Left colon (tissue), 2 donors: ENCODE data around the gene VOPP1. TPM values are rescaled to one million over a fixed set of nuclear protein-coding genes. Genes with fewer than 3 reads are reported as not detected.
A peak's percentile ranks its signal among the peaks of the same experiment; 100 is the strongest.

ENCODE experiments used
- ATAC-seq: fragments of 200-7000 bp; cut with Tn5 transposase; one replicate; pipeline ENCODE4 v1.9.1; 2020; ENCODE audit warnings: mild to moderate bottlenecking, moderate library complexity
- DNase-seq, 2 donors: peaks; one replicate each; pipeline ENCODE4 v3.0.0-alpha.2; 2020
- intact Hi-C, 2 donors: fragments of 100-400 bp; cut with DNase I in 1 of 2; cut with micrococcal nuclease in 1 of 2; formaldehyde crosslinking; loops; one replicate each; pipeline versions ENCODE4 v1.11.2 to v1.14.0; 2022; cut with DNase I, micrococcal nuclease
- total RNA-seq, 2 donors: library from RNA; stranded (reverse); fragmentation: NEBNext Ultra II Directional; extraction: Animal tissue kit (Norgen Biotek cat#: 25700); gene quantifications; one replicate each; pipeline ENCODE4 v1.2.1, GENCODE V29; 2021
- donor health status: DM: no; HTN: no; CAD: no.
- donor health status: DM: yes; HTN: yes; CAD: no.

VOPP1 gene
- total RNA-seq, 2 donors from 2014 or later: 78.6 to 85.5 TPM

DNA sequence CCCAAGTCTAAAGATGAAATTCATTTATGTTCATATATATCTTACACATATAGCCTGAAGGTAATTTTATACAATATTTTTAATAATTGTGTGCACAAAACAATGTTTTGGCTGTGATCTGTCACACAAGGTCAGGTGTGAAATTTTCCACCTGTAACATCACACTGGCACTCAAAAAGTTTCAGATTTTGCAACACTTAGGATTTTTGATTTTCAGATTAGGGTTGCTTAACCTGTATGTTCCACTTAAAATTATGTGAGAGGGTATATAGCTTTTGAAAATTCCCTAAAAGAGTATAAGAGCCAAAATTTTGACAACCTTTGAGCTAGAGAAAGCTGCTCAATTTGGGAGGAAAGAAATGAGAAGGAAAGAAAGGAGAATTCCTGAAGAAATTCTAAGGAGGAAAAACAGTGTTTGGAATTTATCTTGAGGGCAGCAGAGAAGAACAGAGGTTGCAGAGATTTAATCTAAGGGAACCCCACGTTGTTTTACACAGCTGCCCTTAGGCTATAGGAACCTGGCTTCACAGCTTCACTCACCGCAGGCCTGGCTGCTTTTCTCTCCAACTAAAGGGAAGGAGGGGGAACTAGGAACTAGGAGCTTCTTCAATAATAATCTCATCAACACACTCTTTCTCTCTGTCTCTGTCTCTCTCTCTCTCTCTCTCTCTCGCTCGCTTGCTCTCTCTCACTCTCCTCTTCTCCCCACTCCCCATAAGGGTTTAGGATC, 8.5 kb downstream of the VOPP1 start:
- intact Hi-C loops: no loop called here
- ATAC-seq (no peak), DNase-seq (no peak)

DNA sequence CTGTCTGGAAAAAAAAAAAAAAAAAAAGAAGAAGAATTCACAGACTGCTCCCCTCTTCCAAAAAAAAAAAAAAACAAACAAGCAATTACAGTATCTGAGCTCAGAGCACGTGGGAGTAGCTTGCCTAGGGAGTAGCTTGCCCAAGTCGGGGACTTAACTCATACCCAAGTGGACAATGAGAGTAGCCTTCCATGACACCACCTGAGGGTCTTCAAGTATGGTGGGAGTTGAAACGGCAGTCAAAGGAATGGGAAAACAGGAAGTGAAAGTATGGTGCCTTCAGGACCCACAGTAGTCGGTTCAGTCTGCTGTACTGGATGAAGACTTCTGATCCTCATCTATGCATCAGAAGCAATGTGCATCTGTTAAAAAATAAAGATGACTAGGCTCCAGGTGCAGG, 10.6 kb downstream of the VOPP1 start:
- ATAC-seq: no peak
- intact Hi-C loops: no loop called here
- DNase-seq: no peak

DNA sequence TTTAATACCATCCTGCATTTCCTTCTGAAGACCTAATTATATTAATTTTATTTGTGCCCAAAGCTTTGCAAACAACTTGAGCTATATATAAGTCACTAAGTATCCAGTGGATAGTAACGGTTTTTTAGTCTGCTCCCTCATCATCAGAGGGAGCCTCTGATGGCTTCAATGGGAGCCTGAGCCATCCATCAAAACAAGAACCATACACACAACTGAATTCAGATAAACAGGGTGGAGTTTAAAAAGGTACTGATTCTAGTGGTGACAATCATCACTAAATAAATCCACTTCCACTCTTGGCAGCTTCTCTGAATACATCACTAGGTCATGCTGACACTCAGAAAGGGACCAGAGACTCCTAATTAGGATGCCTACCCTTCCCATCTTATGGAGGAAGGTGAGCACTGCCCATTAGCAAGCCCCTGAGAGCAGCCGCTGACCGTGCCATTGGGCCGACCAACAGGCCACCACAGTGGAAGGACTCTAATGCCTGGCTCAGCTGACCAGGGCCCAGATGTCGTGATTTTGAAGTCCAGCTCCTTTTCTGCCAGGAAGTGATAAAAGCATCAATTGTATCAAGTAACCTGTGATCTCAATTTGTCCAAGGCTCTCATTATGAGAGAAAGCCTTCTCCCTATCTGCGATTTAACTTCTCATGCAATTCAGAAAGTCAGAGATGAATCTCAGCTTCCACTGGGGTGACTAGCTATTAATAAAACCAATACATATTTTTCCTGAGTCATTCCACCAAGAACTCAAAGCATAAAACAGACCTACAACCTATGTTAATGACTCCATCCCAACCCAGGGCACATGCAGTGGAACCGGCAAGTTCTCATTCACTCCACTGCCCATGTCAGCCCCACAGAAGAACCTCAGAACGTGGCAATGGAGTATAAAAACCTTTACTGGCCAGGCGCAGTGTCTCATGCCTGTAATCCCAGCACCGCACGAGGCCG, 13.1 kb downstream of the VOPP1 start:
- DNase-seq (no peak), ATAC-seq (no peak)
- intact Hi-C loops: no loop called here

GRCh38 chr7:55557666-55558188, 14.6 kb downstream of the VOPP1 start:
- intact Hi-C loops: no loop called here
- peak in 1 of 2 donors; percentile 15 for DNase-seq
- ATAC-seq: no peak

DNA sequence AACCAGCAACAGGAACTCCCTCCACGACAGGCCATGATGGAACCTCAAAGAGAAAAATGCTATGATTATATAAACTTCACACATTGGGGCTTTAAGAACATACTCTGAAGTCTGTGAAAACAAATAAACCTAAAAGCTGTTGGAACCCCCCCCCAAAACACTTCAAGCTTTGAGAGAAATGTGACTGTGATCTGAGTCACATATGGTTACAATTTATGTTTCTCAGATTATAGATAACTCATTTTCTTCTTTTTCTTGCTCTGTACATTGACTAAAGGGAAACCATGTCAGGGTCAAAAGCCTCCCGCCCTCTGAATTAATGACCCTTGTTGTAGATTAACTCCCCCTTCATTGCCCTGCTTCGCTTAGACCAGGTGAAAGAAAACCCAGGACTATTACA, 15.8 kb downstream of the VOPP1 start:
- DNase-seq (no peak), ATAC-seq (no peak)
- intact Hi-C loops: no loop called here

GRCh38 chr7:55556031-55556430, 16.3 kb downstream of the VOPP1 start:
- intact Hi-C loops: no loop called here
- ATAC-seq (no peak), DNase-seq (no peak)

DNA sequence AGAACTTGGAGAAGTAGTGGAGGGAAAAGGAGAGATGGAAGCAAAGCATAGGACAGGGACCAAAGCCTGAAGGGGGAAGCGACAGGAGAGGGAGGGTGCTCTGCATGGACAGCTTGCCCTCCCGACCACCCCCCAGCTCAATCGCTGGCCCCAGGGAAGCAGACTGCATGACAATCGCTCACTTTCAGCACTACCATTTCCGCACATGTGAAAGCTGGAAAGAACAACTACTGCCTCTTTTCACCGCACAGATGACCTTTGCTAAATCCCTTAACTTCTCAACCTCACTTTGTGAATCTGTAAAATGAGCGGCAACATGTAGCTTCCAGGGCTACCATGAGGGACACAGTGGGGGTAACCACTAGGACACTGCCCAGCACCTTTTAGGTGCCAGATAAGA, 17.1 kb downstream of the VOPP1 start:
- ATAC-seq (no peak), DNase-seq (no peak)
- intact Hi-C loops: no loop called here

- no peak for DNase-seq
- intact Hi-C loops: no loop called here
- no peak for ATAC-seq
Observed at GRCh38 chr7:55554038-55554437, 18.3 kb downstream of the VOPP1 start.

GRCh38 chr7:55553024-55553345, 19.3 kb downstream of the VOPP1 start:
- DNase-seq (no peak), ATAC-seq (no peak)
- intact Hi-C loops: no loop called here

GRCh38 chr7:55552320-55553023, 19.8 kb downstream of the VOPP1 start:
- intact Hi-C loops: no loop called here
- DNase-seq (peak in 1 of 2 donors; percentile 74), ATAC-seq (peak; percentile 78)

GRCh38 chr7:55550841-55551537, 21.3 kb downstream of the VOPP1 start:
- no peak for DNase-seq
- intact Hi-C loops: no loop called here
- ATAC-seq: peak; percentile 33

GRCh38 chr7:55550010-55550663, 22.2 kb downstream of the VOPP1 start:
- DNase-seq (peak; percentile 85 to 89), ATAC-seq (peak; percentile 77)
- intact Hi-C loops: no loop called here

DNA sequence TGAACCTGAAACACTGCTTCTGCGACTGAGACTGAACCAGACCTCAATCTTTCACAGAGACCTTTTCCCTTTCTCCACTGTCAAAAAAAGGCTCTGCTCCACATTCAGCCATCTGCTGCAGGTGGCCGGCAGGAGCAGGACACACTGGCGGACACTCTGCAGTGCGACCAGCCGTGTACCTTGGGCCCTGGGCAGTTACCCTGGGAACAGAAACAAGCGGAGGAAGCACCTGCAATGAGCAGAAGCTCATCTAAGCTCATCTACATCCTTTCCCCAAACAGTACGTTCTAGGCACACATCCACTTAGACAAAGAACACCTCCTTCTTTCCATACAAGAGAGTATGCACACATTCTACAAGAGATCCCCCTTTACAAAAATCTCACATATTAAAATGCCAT, 22.8 kb downstream of the VOPP1 start:
- intact Hi-C loops: no loop called here
- DNase-seq: no peak
- no peak for ATAC-seq

GRCh38 chr7:55548295-55548731, 24.0 kb downstream of the VOPP1 start:
- ATAC-seq: no peak
- no peak for DNase-seq
- intact Hi-C loops: no loop called here

DNA sequence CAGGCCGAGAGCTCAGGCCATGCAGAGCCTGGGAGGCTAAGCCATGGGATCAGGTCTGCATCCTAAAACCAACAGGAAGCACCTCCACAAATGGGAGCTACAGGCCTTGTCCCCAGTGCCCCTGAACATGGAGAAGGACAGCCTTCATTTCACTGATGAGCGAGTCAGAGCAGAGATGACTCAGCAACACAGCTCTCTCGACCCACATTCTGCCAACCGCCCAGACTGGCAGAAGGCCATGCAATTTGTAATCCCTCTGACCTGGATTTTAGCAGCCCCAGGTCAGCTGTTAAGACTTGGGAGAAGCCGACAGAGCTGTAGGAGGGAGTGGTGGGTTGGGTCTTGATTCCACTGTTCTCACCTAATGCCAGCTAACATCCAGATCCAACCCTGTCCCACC, 25.5 kb downstream of the VOPP1 start:
- peak; percentile 49 for ATAC-seq
- DNase-seq: peak in 1 of 2 donors; percentile 65
- intact Hi-C loops: no loop called here

DNA sequence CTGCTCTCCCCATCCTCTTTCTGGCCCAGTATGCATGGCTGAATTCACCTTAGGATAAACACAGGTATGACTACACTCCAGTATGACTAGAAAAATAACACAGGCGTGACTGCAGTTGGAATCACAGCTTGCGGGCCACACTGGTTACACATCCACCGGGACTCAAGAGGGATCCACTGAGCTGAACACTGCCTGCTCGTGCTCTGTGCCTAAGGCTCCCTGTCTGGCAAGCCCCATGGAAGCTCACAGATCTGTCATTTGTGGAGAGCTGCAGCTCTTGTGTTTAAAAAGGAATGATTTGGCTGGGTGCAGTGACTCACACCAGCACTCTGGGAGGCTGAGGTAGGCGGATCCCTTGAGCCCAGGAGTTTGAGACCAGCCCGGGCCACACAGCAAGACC, 26.8 kb downstream of the VOPP1 start:
- intact Hi-C loops: no loop called here
- DNase-seq (peak in 1 of 2 donors; percentile 6), ATAC-seq (no peak)

DNA sequence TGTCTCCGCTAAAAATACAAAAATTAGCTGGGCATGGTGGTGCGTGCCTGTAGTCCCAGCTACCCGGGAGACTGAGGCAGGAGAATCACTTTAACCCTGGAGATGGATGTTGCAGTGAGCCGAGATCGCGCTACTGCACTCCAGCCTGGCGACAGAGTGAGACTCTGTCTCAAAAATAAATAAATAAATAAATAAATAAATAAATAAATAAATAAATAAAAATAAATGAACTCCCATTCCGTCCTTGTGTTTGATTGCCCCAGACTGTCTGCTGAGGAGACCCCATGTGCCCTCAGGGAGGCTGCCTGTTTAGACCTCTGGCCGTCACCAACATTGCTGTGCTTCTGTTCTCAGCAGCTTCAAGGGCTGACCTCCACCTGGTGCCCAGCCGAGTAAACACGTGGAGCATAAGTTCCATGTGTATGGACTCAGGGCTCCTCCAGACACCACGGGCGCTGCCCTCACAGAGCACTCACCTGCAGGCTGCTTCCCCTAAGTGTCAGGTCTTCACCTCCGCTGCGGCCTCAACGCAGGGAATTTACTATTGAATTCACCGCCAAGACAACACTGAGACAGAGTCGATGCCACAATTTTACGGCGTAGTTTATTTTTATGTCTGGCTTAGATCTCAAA, 32.0 kb downstream of the VOPP1 start:
- DNase-seq: peak in 1 of 2 donors; percentile 5
- ATAC-seq: no peak
- intact Hi-C loops: no loop called here

- intact Hi-C loops: no loop called here
- ATAC-seq (no peak), DNase-seq (no peak)
Observed at GRCh38 chr7:55539380-55539779, 32.9 kb downstream of the VOPP1 start.
